Stimulated activated naive CD4-positive, alpha-beta T cell treated with Interleukin-2 at 50 U/mL for 16 hours (primary cell): ENCODE data around the gene TIPARP.

Experiments used
- DNase-seq: peaks from one replicate; lab custom pipeline; 2025; lab: John Stamatoyannopoulos, UW

TIPARP gene

DNA sequence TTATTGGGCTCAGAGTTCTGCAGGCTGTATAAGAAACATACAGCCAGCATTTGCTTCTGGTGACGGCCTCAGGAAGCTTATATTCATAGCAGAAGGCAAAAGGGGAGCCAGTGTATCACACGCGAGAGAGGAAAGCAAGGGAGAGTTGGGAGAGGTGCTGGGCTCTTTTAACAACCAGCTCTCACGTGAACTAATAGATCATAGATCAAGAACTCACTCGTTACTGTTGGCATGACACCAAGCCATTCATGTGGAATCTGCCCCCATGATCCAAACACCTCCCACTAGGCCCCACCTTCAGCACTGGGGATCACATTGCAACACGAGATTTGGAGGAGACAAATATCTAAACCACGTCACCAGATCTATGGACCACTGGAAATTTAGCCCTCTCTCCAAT, 70.2 kb downstream of the TIPARP start:
- no peak for DNase-seq

DNA sequence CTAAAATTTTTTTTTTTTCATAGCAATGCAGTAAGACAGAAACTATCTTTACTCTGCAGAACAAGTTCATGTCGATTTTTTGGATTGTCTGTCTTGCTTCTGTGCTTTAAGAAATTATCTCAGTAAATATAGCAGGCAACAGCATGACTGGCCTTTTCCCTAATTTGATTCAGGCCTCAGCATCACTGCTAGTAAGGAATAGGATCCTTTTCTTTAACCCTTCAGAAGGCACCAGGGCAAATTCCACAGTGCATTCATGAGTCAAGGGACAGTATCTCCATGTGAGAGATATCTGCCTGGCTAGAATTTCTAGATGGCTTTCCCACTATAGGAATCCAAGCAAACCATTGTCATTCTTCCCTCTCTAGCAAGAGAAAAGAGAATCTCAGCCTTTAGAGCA, 71.4 kb downstream of the TIPARP start:
- DNase-seq, result no peak

GRCh38 chr3:156747046-156747445, 72.7 kb downstream of the TIPARP start:
- DNase-seq, result no peak

GRCh38 chr3:156749244-156749643, 74.9 kb downstream of the TIPARP start:
- DNase-seq, result no peak

- DNase-seq, result no peak
These were observed 75.9 kb downstream of the TIPARP start for GRCh38 chr3:156750191-156750873.

DNA sequence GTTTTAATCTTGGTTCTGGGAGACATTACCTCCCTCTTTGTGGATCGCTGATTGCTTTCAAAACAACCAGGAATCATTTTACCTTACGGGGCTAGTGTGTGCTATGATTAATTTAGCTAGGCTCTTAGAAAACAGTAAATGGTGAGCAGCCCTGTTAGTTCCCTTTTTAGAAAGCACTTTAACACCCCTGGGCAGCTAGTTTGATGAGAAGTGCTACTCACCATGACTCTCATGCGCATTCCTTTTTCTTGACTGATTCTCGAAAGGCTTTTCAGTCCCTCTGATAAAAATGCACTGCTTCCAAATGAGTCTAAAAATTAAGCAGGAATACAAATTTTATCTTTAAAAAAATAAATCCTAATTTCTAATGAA, 76.5 kb downstream of the TIPARP start:
- no peak for DNase-seq

DNA sequence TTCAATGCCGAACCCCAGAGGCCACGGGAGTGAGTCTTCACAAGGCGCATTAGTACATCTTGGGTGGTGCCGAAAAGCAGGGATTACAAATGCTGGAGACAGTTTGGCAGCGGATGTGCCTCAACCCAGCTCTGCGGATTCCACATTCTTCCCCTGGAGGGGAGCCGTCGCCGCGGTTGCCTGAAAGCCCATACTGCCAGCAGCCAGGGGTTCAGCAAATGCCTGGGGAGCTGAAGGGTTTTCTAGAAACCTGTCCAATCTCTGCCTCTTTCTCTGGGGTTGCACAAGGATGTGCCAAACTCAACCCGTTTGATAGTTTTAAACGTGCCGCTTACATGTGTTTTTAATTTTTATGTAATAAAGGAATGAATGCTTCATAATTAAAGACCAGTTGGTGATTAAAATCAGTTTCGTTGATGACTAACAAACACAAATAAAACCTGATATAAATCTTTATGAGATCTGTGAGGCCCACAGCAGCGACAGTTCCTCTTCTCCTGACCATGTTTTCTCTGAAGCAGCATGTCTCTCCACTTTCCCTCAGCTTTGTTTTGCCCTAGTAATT, 77.2 kb downstream of the TIPARP start:
- DNase-seq, result no peak
